SK-N-SH treated with all-trans-retinoic acid at 6 μM for 48 hours (cell line): ENCODE measurements around the gene OR7C2.

Experiments used
- CSRNP3 ChIP-seq: fragments of 250-450 bp; sonication (Bioruptor Pico); IDR thresholded peaks from 2 replicates; pipeline ENCODE4 v1.5.1; 2021; ENCODE audit warnings: mild to moderate bottlenecking, moderate library complexity
- GLIS3 ChIP-seq: fragments of 250-450 bp; sonication (Bioruptor Pico); IDR thresholded peaks from 2 replicates; pipeline ENCODE4 v1.5.0; 2020; ENCODE audit warnings: mild to moderate bottlenecking, moderate library complexity
- OSR1 ChIP-seq: fragments of 250-450 bp; sonication (Bioruptor Pico); IDR thresholded peaks from 2 replicates; pipeline ENCODE4 v1.8.0; 2022; ENCODE audit warnings: moderate library complexity, mild to moderate bottlenecking, inconsistent platforms
- PATZ1 ChIP-seq: fragments of 250-450 bp; sonication (Bioruptor Pico); IDR thresholded peaks from 2 replicates; pipeline ENCODE4 v1.8.0; 2020; ENCODE audit warnings: mild to moderate bottlenecking, moderate library complexity, borderline replicate concordance
- ZFP30 ChIP-seq: fragments of 450-650 bp; formaldehyde crosslinking; IDR thresholded peaks from 2 replicates; pipeline ENCODE4 v1.5.0; 2022; ENCODE audit warnings: mild to moderate bottlenecking, moderate library complexity

GRCh38 chr19:14952767-14953166 lies 11.5 kb downstream of the OR7C2 start:
- TF ChIP-seq OSR1 (no peak), PATZ1 (no peak), ZFP30 (no peak), GLIS3 (no peak), CSRNP3 (CRISPR knock-in tag) (no peak)
